Superior temporal gyrus (tissue), 1 donor: Measurements from ENCODE around the gene ACKR3.

ENCODE experiments used
- DNase-seq: peaks from one replicate; pipeline ENCODE4 v3.0.0-alpha.2; 2016; ENCODE audit errors: extremely low spot score

The ACKR3 gene

DNA sequence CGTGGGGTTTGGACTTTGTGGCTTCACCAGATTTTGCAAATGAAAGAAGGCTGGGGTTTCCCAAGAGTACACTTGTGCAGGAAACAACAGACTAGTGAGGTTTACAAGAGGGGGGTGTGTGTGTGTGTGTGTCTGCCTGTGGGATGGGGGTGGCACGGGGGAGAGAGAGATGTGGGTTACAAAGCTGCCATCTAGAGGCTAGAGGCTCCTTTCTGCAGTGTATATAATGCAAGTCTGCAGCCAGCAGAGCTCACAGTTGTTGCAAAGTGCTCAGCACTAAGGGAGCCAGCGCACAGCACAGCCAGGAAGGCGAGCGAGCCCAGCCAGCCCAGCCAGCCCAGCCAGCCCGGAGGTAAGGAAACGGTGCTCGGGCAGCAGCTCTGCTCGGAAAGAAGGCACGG is at the start of gene ACKR3:
ACKR3 (plus strand) TSS at position 253 of the 401 bp plus-strand sequence. CDS start 10,641 bp downstream, outside the sequence.
- DNase-seq: peak; percentile 79

DNA sequence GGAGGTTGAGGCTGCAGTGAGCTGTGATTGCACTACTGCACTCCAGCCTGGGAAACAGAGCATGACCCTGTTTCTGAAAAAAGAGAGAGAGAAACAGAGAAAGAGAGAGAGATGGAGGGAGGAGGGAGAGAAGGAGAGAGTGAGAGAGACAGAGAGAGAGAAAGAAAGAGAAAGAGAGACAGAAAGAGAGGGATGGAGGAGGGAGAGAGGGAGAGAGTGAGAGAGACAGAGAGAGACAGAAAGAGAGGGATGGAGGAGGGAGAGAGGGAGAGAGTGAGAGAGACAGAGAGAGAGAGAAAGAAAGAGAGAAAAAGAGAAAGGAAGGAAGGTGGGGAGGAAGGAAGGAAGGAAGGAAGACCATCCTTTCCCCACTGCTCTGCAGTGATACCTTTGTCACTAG is 48.1 kb upstream of the ACKR3 start:
- no peak for DNase-seq

DNA sequence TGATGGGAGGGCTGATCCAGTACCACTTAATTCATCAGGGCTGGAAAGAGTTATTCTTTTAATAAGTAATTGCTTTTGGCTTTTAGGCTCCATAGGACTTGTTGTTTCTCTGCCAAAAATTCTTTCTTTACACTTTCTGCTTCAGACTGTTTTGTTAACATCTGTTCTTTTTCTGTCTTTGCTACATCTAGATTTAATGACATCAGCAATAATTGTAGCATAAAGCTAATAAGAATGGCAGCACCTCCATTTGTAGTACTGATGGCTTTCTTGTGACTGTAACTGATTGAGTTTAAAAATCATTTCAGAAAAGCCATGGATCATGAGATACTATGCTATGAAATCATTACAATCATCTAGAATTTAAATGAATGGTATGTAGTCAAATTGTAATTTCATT is 46.4 kb upstream of the ACKR3 start:
- no peak for DNase-seq

DNA sequence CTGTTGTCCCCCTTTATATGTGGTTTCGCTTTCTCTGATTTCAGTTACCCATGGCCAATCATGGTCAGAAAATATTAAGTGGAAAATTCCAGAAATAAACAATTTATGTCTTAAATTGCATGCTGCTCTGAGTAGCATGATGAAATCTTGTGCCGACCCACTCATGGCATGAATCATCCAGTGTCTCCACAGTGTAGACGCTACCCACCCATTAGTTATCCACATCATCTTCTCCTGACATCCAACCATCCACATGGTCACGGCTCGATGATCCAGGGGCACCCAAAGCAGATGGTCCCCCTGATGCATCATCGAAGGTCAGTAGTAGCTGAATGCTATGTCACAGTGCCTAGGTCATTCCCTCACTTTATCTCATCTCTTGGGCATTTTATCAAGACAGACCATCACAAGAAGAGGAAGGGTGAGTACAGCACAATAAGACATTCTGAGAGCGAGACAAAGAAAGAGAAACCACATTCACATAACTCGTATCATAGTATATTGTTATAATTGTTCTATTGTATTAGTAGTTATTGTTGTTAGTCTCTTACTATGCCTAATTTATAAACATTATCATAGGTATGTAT is 44.1 kb upstream of the ACKR3 start:
- no peak for DNase-seq

GRCh38 chr2:236526455-236527158 is 43.0 kb upstream of the ACKR3 start:
- no peak for DNase-seq

- no peak for DNase-seq
Observed at GRCh38 chr2:236527159-236527630, 42.4 kb upstream of the ACKR3 start.

DNA sequence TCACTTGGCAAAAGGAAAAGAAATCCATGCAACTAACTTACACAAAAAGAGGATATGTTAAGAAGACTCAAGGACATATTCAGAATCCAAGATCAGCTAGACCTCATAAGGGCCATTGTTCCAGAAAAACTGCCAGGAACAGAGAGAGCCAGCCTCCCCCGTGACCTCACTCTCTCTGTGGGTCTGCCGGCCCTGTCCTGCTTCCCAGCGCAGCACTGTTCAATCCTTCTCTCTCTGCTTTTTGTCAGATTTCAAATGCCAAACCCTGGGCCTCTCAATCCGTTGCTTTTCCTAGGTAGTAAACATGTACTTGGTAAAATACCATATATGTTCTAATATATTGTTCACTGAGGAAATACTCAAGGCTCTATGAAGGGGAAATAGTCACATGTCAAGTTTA is 40.0 kb upstream of the ACKR3 start:
- peak; percentile 14 for DNase-seq

- no peak for DNase-seq
Observed at GRCh38 chr2:236530512-236530911, 39.1 kb upstream of the ACKR3 start.

DNA sequence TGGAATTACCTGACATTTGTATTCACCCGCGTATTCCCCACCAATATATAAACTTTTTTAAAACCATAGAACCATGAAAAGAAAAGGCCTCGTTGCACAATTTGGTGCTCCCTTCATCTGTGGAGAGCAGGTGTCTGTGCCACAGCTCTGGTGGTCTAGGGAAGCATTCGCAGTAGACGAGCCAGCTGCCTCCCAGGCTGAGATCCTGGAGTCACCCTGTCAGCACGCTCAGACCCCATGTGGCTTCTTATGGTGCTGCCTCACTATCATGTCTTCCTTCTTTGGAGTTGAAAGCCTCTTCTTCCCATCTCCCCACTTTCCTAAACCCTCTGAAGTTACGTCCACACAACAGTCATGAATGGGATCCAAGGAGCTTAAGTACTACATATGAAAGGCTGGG is 38.4 kb upstream of the ACKR3 start:
- no peak for DNase-seq

GRCh38 chr2:236531996-236532395 is 37.6 kb upstream of the ACKR3 start:
- DNase-seq: no peak

DNA sequence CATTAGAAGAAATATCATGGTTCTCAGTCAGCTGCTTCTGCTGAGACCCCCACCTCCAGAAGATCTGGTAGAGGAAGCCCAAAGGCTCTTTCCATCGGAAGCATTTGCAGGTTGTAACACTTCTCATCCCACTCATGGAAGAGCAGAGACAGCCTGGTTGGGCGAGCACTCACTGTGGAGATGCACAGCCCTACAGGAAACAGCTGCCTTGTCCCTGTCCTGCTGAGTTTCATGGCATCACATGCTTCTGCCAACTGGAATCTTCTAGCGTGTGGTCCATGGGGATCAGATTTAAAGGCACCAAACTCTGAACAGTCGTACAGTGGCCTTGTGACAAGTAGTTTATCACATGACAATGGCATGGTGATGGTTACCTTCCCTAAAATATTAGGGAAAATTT is 36.3 kb upstream of the ACKR3 start:
- DNase-seq: no peak

GRCh38 chr2:236535024-236535423 is 34.6 kb upstream of the ACKR3 start:
- no peak for DNase-seq

DNA sequence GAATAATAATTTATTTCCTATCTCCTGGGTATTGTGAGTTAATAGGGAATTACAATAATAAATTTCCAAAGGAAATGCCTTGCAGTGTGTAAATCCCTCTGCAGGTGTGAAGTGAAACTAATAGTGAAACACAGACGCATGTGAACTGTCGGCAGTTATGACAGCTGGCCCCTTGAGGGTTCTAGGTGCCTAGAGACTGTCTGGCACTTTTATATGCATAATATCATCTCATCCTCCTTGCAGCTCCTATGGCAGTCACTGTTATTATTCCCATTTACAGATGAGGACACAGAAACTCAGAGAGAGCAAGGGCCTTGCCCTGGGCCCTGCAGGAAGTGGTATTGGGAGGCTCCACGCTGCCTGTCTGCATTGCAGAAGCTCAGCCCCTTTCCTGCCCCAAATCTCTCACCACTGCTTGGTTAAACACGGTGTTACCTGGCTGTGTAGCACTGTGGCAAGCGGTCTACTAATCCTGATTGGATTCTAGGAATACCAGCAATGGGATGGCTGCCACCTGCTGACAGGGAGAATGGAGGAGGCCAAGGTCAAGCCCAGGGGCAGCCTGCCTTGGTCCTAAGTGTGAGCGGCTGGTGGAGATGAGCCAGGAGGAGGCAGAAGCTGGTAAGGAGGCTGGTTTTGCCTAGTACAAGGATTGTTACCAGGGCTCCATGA is 32.8 kb upstream of the ACKR3 start:
- DNase-seq: no peak

- DNase-seq: no peak
Observed at GRCh38 chr2:236538242-236538641, 31.4 kb upstream of the ACKR3 start.

- no peak for DNase-seq
Observed at GRCh38 chr2:236541008-236541562, 28.5 kb upstream of the ACKR3 start.

DNA sequence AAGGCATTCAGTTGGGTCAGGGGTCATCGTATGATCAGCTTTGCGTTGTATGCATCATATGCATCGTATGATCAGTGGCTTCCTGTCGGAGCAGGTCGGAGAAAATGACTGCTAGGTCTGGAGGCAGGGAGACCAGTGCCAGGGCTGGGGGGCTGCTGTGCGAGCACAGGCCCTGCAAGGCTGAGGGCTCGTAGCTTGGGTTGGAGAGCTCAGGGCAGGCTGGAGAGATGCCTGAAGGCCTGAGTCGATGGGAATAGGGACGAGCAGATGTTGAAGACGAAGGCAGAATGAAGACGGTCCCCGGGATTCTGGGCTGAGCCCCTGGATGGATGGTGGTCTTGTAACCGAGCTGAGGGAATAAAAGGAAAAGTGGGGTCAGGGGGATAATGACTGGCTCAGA is 25.3 kb upstream of the ACKR3 start:
- no peak for DNase-seq

- no peak for DNase-seq
Observed at GRCh38 chr2:236545248-236545658, 24.4 kb upstream of the ACKR3 start.

DNA sequence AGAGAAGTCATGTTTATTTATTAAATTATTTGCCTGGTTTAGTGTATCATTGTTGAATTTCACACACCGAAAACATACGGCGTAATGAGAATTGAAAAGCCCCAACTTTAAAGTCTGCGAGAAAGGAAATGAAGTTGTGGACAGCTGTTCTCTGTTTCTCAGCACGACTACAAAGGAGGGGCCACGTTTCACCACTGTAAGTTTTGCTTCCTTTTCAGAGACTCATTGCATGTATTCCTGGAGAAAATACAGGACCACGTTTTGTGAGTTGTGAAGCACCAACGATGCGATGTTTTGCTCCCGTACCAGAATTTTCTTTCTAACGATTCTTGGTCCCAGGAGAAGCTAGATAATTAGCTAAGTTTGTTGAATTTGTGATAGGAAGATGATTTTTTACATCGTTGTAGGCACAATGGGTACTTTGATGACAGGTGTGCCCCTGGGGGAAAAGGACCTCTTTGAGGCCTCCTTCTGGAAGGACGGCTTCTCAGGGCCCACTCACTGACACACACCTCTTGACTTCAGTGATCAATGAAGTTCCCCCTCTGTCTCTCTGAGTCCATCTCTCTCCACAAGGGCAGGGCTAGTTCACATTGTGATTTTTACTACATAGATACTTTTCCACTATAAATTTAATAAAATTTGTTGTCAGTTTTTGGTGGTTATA is 23.7 kb upstream of the ACKR3 start:
- DNase-seq: no peak

DNA sequence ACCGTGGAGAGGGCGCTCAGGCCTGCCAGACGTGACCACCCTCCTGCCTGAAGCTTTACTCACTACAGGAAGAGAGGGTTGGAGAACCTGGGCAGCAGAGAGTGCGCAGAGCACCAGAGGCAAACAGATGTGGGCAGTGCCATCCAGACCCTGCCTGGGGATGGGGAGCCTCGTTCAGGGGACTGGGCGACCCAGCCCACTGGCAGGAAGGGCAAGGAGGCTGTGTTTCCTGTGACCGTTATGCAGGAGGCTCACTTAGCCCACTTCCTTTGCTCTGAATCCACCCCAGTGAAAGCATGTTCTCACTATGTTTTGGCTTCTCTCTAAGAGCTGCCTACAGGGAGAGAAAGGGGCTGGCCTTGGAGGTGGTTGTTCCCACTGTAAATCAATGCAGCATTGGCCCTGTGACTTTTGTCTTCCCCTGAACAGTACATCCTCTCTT is 23.0 kb upstream of the ACKR3 start:
- no peak for DNase-seq

GRCh38 chr2:236547725-236548124 is 21.9 kb upstream of the ACKR3 start:
- DNase-seq: no peak

- DNase-seq: no peak
Observed at GRCh38 chr2:236548179-236548921, 21.3 kb upstream of the ACKR3 start.
